ENCODE data around the gene PLEKHH3.
A peak's percentile ranks its signal among the peaks of the same experiment; 100 is the strongest.
"Not testable (repeated sequence)": the region's sequence is repeated elsewhere in the genome, so short reads cannot be mapped to it uniquely, and the experiment has no call there.

Gene PLEKHH3

GRCh38 chr17:42623732-42624596 lies 52.8 kb downstream of the PLEKHH3 start:
- peak; percentile 9 to 40 for DNase-seq

GRCh38 chr17:42623271-42623670 lies 53.5 kb downstream of the PLEKHH3 start:
- no peak for DNase-seq

GRCh38 chr17:42621987-42622386 lies 54.8 kb downstream of the PLEKHH3 start:
- not testable (repeated sequence) for DNase-seq

GRCh38 chr17:42618442-42619150 lies 58.2 kb downstream of the PLEKHH3 start:
- DNase-seq, result peak; percentile 66 to 85

- no peak for DNase-seq
Measured at GRCh38 chr17:42617956-42618431, 58.8 kb downstream of the PLEKHH3 start.

Data from SHP77 (cell line).